GM18508 (cell line): Measurements from ENCODE around the gene CIAO1.
"Not testable (repeated sequence)": the region's sequence is repeated elsewhere in the genome, so short reads cannot be mapped to it uniquely, and the experiment has no call there.

Experiments used
- ATAC-seq: cut with Tn5 transposase; IDR thresholded peaks from one replicate; pipeline ENCODE4 v1.9.1; 2021; ENCODE audit warnings: moderate number of reproducible peaks; ENCODE audit not compliant: insufficient read depth, unreplicated experiment

CIAO1 gene

GRCh38 chr2:96273763-96274162 lies 7.7 kb downstream of the CIAO1 start:
- ATAC-seq, result no peak

GRCh38 chr2:96274355-96275056 lies 8.5 kb downstream of the CIAO1 start:
- ATAC-seq, result no peak

- no peak for ATAC-seq
Observed at GRCh38 chr2:96276787-96277499, 10.9 kb downstream of the CIAO1 start.

- no peak for ATAC-seq
Observed at GRCh38 chr2:96287273-96287856, 21.3 kb downstream of the CIAO1 start.

- ATAC-seq, result no peak
Observed at GRCh38 chr2:96291751-96292150, 25.7 kb downstream of the CIAO1 start.

GRCh38 chr2:96294271-96294670 lies 28.2 kb downstream of the CIAO1 start:
- ATAC-seq, result not testable (repeated sequence)

- no peak for ATAC-seq
Observed at GRCh38 chr2:96296925-96297324, 30.9 kb downstream of the CIAO1 start.

- ATAC-seq, result no peak
Observed at GRCh38 chr2:96301865-96302264, 35.8 kb downstream of the CIAO1 start.

- ATAC-seq, result no peak
Observed at GRCh38 chr2:96304606-96305005, 38.6 kb downstream of the CIAO1 start.

GRCh38 chr2:96305091-96305978 lies 39.3 kb downstream of the CIAO1 start, which contains the start of gene SNRNP200:
Gene SNRNP200, minus strand, starts transcription at chr2:96305546. Its CDS starts 109 bp downstream, at chr2:96305437.
- no peak for ATAC-seq

GRCh38 chr2:96305979-96306308 lies 39.9 kb downstream of the CIAO1 start:
- no peak for ATAC-seq

GRCh38 chr2:96306370-96306769 lies 40.3 kb downstream of the CIAO1 start:
- no peak for ATAC-seq

- no peak for ATAC-seq
Observed at GRCh38 chr2:96308248-96308647, 42.2 kb downstream of the CIAO1 start.

GRCh38 chr2:96315005-96315399 lies 49.0 kb downstream of the CIAO1 start:
- no peak for ATAC-seq

- no peak for ATAC-seq
Observed at GRCh38 chr2:96315400-96316071, 49.5 kb downstream of the CIAO1 start.

GRCh38 chr2:96316999-96317398 lies 51.0 kb downstream of the CIAO1 start:
- ATAC-seq, result no peak

- no peak for ATAC-seq
Observed at GRCh38 chr2:96317584-96317997, 51.6 kb downstream of the CIAO1 start.

- no peak for ATAC-seq
Observed at GRCh38 chr2:96318723-96319122, 52.7 kb downstream of the CIAO1 start.

- ATAC-seq, result no peak
Observed at GRCh38 chr2:96319396-96319795, 53.4 kb downstream of the CIAO1 start.

- no peak for ATAC-seq
Observed at GRCh38 chr2:96320326-96320725, 54.3 kb downstream of the CIAO1 start.
